ENCODE measurements around the gene ENGASE. TPM values are rescaled to one million over a fixed set of nuclear protein-coding genes. Genes with fewer than 3 reads are reported as not detected.

ENGASE gene
- total and polyA plus RNA-seq, 2 of the 4 experiments (the other 2 are of a cell fraction): 3.9 to 12.1 TPM

DNA sequence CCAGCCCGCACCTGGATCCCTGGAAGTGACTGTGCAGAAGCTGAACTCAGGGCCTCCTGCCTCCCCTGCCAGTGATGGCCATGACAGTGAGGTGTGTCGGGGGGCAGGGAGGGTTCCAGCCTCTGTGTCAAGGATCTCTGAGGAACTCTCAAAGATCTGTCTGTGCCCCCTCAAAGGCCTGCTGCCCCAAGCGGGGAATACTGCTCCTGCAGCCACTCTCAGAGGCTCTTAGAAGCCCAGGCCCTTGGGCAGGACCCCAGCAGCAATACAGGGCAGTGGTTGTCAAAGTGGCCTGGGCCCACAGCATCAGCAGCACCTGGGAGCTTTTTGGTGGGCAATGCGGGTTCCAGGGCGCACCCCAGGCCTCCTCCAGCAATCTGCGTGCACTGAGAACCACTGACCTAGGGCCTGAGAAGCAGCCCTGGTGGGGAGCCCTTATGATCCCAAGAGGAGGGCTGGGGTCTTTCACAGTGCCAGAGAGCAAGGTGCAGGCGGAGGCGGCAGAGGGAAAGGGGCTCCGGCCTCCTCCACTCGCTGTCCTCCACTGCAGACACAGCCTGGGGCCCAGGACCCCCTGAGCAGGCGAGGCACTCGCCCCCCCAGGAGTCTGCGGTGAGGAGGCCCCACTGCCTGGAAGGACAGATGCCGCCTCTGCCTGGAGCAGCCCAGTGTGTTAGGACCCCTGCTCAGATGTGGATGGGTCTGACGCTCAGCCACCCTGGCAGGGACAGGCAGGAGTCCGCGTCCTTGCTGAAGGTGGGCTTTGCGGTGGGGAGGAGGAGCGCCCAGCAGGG is 42.1 kb downstream of the ENGASE start:
- H3K79me1 ChIP-seq (ENCODE audit: low read depth in 1 of 2, low read length in 2 of 2): no peaks in the 10 kb centered on the region
- no peaks in the 10 kb centered on the region for H3K9me3 ChIP-seq (ENCODE audit: control insufficient read depth, insufficient read depth, low read length)
- ChIA-PET POLR2A (ENCODE audit: unreplicated experiment) (no interaction called here), CTCF (no interaction called here)
- H3K27ac ChIP-seq (ENCODE audit: insufficient read depth, low read length): no peak overlapping the region
- H3K4ac ChIP-seq (ENCODE audit: low read depth, low read length): no peak overlapping the region
- H3K9ac ChIP-seq (ENCODE audit: low read depth, low read length): no peak overlapping the region
- no peak overlapping the region for H2BK20ac ChIP-seq (ENCODE audit: low read depth, low read length)
- H2BK120ac ChIP-seq (ENCODE audit: low read depth, low read length): no peak overlapping the region
- H4K91ac ChIP-seq (ENCODE audit: insufficient read depth, low read depth, low read length): no peak overlapping the region
- H3K9me1 ChIP-seq (ENCODE audit: insufficient read depth, low read length): 0 out of 2 replicates have a peak, but pooled peaks cover 2% of the 10 kb centered on the region
- DNase-seq (no peak), ATAC-seq (ENCODE audit: low read depth) (no peak)
- no peak overlapping the region for H3K56ac ChIP-seq (ENCODE audit: extremely low read depth, insufficient read depth, low read length)
- H2AFZ ChIP-seq (replicated peaks; ENCODE audit: low read length, poor library complexity): no peak overlapping the region
- H2BK5ac ChIP-seq (ENCODE audit: low read depth, low read length, poor library complexity, severe bottlenecking): no peak overlapping the region
- no peaks in the 10 kb centered on the region for H4K20me1 ChIP-seq (ENCODE audit: insufficient read depth, low read length)
- no peak overlapping the region for H3K14ac ChIP-seq (replicated peaks; ENCODE audit: low read depth, low read length)
- H3K36me3 ChIP-seq (ENCODE audit: control insufficient read depth, insufficient read depth, low read length): no peaks in the 10 kb centered on the region
- WGBS, 2 experiments (ENCODE audit: extremely low coverage in 2 of 2, insufficient read length in 1 of 2): 65% methylated on average over 4 of the region's 19 CpGs; no CpG with 5 or more reads in 1 of the 2 experiments
- H3K4me2 ChIP-seq (ENCODE audit: low read depth, low read length): no peak overlapping the region
- H3K23ac ChIP-seq (ENCODE audit: low read depth, low read length): no peak overlapping the region
- H3K4me3 ChIP-seq (ENCODE audit: insufficient read depth, low read depth, low read length): no peak overlapping the region
- BruUV-seq (replicated peaks): no TSS peak
- intact Hi-C loops (cut with micrococcal nuclease) (no loop called here), in situ Hi-C loops (cut with MboI; ENCODE audit: low sequenced_read_pairs) (no loop called here), dilution Hi-C loops (cut with HindIII; ENCODE audit: low sequenced_read_pairs, unreplicated experiment) (no loop called here)
- TF ChIP-seq, protein P1, sequence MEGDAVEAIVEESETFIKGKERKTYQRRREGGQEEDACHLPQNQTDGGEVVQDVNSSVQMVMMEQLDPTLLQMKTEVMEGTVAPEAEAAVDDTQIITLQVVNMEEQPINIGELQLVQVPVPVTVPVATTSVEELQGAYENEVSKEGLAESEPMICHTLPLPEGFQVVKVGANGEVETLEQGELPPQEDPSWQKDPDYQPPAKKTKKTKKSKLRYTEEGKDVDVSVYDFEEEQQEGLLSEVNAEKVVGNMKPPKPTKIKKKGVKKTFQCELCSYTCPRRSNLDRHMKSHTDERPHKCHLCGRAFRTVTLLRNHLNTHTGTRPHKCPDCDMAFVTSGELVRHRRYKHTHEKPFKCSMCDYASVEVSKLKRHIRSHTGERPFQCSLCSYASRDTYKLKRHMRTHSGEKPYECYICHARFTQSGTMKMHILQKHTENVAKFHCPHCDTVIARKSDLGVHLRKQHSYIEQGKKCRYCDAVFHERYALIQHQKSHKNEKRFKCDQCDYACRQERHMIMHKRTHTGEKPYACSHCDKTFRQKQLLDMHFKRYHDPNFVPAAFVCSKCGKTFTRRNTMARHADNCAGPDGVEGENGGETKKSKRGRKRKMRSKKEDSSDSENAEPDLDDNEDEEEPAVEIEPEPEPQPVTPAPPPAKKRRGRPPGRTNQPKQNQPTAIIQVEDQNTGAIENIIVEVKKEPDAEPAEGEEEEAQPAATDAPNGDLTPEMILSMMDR (conservative IDR thresholded peaks at IDR 0.05; ENCODE audit: low read depth, low read length): no peak
- no peak for TF ChIP-seq MAZ (IDR thresholded peaks at IDR 0.05; ENCODE audit: borderline replicate concordance, low read depth, low read length)
- TF ChIP-seq, protein P2, sequence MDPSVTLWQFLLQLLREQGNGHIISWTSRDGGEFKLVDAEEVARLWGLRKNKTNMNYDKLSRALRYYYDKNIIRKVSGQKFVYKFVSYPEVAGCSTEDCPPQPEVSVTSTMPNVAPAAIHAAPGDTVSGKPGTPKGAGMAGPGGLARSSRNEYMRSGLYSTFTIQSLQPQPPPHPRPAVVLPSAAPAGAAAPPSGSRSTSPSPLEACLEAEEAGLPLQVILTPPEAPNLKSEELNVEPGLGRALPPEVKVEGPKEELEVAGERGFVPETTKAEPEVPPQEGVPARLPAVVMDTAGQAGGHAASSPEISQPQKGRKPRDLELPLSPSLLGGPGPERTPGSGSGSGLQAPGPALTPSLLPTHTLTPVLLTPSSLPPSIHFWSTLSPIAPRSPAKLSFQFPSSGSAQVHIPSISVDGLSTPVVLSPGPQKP (IDR thresholded peaks at IDR 0.05; ENCODE audit: borderline replicate concordance, low read depth, low read length): no peak
- no peak for TF ChIP-seq RFX5 (IDR thresholded peaks at IDR 0.05; ENCODE audit: low read depth, low read length)
- no peak for TF ChIP-seq CEBPB (IDR thresholded peaks at IDR 0.05; ENCODE audit: low read depth, low read length)
- TF ChIP-seq NFE2L2 (IDR thresholded peaks at IDR 0.05; ENCODE audit: low read depth, low read length): no peak
- no peak overlapping the region for H4K8ac ChIP-seq (ENCODE audit: low read depth in 2 of 2, low read length in 2 of 2)
- H3K4me1 ChIP-seq (ENCODE audit: control insufficient read depth, insufficient read depth, low read length): no peaks in the 10 kb centered on the region
- H2AK9ac ChIP-seq (replicated peaks; ENCODE audit: low read depth, low read length, poor library complexity): no peak overlapping the region
- H3K27me3 ChIP-seq (ENCODE audit: control insufficient read depth, insufficient read depth, low read length): peaks cover 45% of the 10 kb centered on the region
- H2BK15ac ChIP-seq (ENCODE audit: low read depth, low read length): no peak overlapping the region
- no peak overlapping the region for H4K5ac ChIP-seq (ENCODE audit: low read depth, low read length)
- H3K18ac ChIP-seq (ENCODE audit: low read depth, low read length): no peak overlapping the region
- H2AK5ac ChIP-seq (ENCODE audit: low read depth, low read length): no peak overlapping the region
